Measurements from ENCODE around the gene KCNQ1. TPM values are rescaled to one million over a fixed set of nuclear protein-coding genes. Genes with fewer than 3 reads are reported as not detected.

Gene KCNQ1
- total RNA-seq, 1 donor from 2014 or later: 0.31 TPM

- DNase-seq: no peak
Observed at GRCh38 chr11:2511421-2512369, 66.9 kb downstream of the KCNQ1 start.

GRCh38 chr11:2512431-2513407 is 67.9 kb downstream of the KCNQ1 start:
- no peak for DNase-seq

GRCh38 chr11:2513441-2513840 is 68.6 kb downstream of the KCNQ1 start:
- no peak for DNase-seq

- no peak for DNase-seq
Observed at GRCh38 chr11:2515401-2516275, 70.8 kb downstream of the KCNQ1 start.

- no peak for DNase-seq
Observed at GRCh38 chr11:2516276-2517015, 71.6 kb downstream of the KCNQ1 start.

- DNase-seq: no peak
Observed at GRCh38 chr11:2517016-2517385, 72.2 kb downstream of the KCNQ1 start.

GRCh38 chr11:2517386-2518064 is 72.7 kb downstream of the KCNQ1 start:
- no peak for DNase-seq

GRCh38 chr11:2518111-2518982 is 73.5 kb downstream of the KCNQ1 start:
- no peak for DNase-seq

GRCh38 chr11:2518983-2519340 is 74.2 kb downstream of the KCNQ1 start:
- DNase-seq: no peak

- DNase-seq: no peak
Observed at GRCh38 chr11:2519517-2519861, 74.7 kb downstream of the KCNQ1 start.

- DNase-seq: no peak
Observed at GRCh38 chr11:2519862-2520735, 75.3 kb downstream of the KCNQ1 start.

GRCh38 chr11:2520736-2521035 is 75.9 kb downstream of the KCNQ1 start:
- DNase-seq: no peak

- DNase-seq: no peak
Observed at GRCh38 chr11:2521081-2521732, 76.4 kb downstream of the KCNQ1 start.

- DNase-seq: no peak
Observed at GRCh38 chr11:2521733-2522630, 77.2 kb downstream of the KCNQ1 start.

GRCh38 chr11:2522631-2523255 is 77.9 kb downstream of the KCNQ1 start:
- DNase-seq: no peak

GRCh38 chr11:2523821-2524391 is 79.1 kb downstream of the KCNQ1 start:
- no peak for DNase-seq
